ENCODE data around the gene PRM3.

PRM3 gene

GRCh38 chr16:11280616-11281522 is 7.4 kb upstream of the PRM3 start, which contains the start of gene PRM1:
TSS of gene PRM1 (minus strand) at chr16:11281330. CDS start at chr16:11281238, 92 bp downstream.
- DNase-seq, result no peak

- no peak for DNase-seq
Measured at GRCh38 chr16:11278681-11279628, 5.5 kb upstream of the PRM3 start.

GRCh38 chr16:11277607-11278337 is 4.3 kb upstream of the PRM3 start:
- no peak for DNase-seq

- DNase-seq, result no peak
Measured at GRCh38 chr16:11276896-11277593, 3.6 kb upstream of the PRM3 start.

GRCh38 chr16:11276143-11276895 is 2.9 kb upstream of the PRM3 start, which contains the start of gene PRM2:
TSS of gene PRM2 (minus strand) at chr16:11276480. CDS start at chr16:11276370, 110 bp downstream.
- DNase-seq, result no peak

GRCh38 chr16:11274964-11275363 is 1.5 kb upstream of the PRM3 start:
- no peak for DNase-seq

- DNase-seq, result no peak
Measured at GRCh38 chr16:11273721-11274324, 394 bp upstream of the PRM3 start.

GRCh38 chr16:11272484-11272883 is 945 bp downstream of the PRM3 start:
- DNase-seq, result no peak

- DNase-seq, result no peak
Measured at GRCh38 chr16:11271610-11272009, 1.8 kb downstream of the PRM3 start.

GRCh38 chr16:11270602-11271162 is 2.7 kb downstream of the PRM3 start:
- no peak for DNase-seq

- DNase-seq, result no peak
Measured at GRCh38 chr16:11268921-11269375, 4.5 kb downstream of the PRM3 start, which contains the start of gene TNP2. TSS of gene TNP2 (minus strand) at chr16:11269325. CDS start at chr16:11269262, 63 bp downstream.

- no peak for DNase-seq
Measured at GRCh38 chr16:11265124-11265523, 8.3 kb downstream of the PRM3 start.

GRCh38 chr16:11264155-11264832 is 9.1 kb downstream of the PRM3 start:
- DNase-seq, result no peak

- no peak for DNase-seq
Measured at GRCh38 chr16:11263737-11264136, 9.7 kb downstream of the PRM3 start.

- no peak for DNase-seq
Measured at GRCh38 chr16:11262915-11263314, 10.5 kb downstream of the PRM3 start.

- DNase-seq, result no peak
Measured at GRCh38 chr16:11260596-11260966, 12.8 kb downstream of the PRM3 start.

- no peak for DNase-seq
Measured at GRCh38 chr16:11259655-11260595, 13.5 kb downstream of the PRM3 start.
